ENCODE results near the gene CHD6. TPM values are rescaled to one million over a fixed set of nuclear protein-coding genes. Genes with fewer than 3 reads are reported as not detected.

Gene CHD6
- polyA plus RNA-seq, 3 donors, result 44.6 to 53.8 (median 47.4) TPM

GRCh38 chr20:41621971-41622370, 3.8 kb upstream of the CHD6 start:
- no peak for DNase-seq (ENCODE audit: low read depth in 3 of 3, low spot score in 2 of 3)

- DNase-seq (ENCODE audit: low read depth in 3 of 3, low spot score in 2 of 3), result no peak
Measured at GRCh38 chr20:41621421-41621820, 3.2 kb upstream of the CHD6 start.

GRCh38 chr20:41619360-41620100, 1.4 kb upstream of the CHD6 start:
- DNase-seq (ENCODE audit: low read depth in 3 of 3, low spot score in 2 of 3), result no peak

- peak in 1 of 3 donors; percentile 14 for DNase-seq (ENCODE audit: low read depth in 3 of 3, low spot score in 2 of 3)
Measured at GRCh38 chr20:41618807-41619311, 682 bp upstream of the CHD6 start.

- DNase-seq (ENCODE audit: low read depth in 3 of 3, low spot score in 2 of 3), result peak in 2 of 3 donors; percentile 2 to 7
Measured at GRCh38 chr20:41617059-41617901, 897 bp downstream of the CHD6 start.

GRCh38 chr20:41616228-41616627, 1.9 kb downstream of the CHD6 start:
- no peak for DNase-seq (ENCODE audit: low read depth in 3 of 3, low spot score in 2 of 3)

- DNase-seq (ENCODE audit: low read depth in 3 of 3, low spot score in 2 of 3), result no peak
Measured at GRCh38 chr20:41615676-41616075, 2.5 kb downstream of the CHD6 start.

- DNase-seq (ENCODE audit: low read depth in 3 of 3, low spot score in 2 of 3), result no peak
Measured at GRCh38 chr20:41615110-41615509, 3.1 kb downstream of the CHD6 start.

- no peak for DNase-seq (ENCODE audit: low read depth in 3 of 3, low spot score in 2 of 3)
Measured at GRCh38 chr20:41613321-41613720, 4.9 kb downstream of the CHD6 start.

GRCh38 chr20:41609474-41609873, 8.7 kb downstream of the CHD6 start:
- DNase-seq (ENCODE audit: low read depth in 3 of 3, low spot score in 2 of 3), result no peak

- no peak for DNase-seq (ENCODE audit: low read depth in 3 of 3, low spot score in 2 of 3)
Measured at GRCh38 chr20:41608606-41609005, 9.6 kb downstream of the CHD6 start.

GRCh38 chr20:41607791-41608190, 10.4 kb downstream of the CHD6 start:
- DNase-seq (ENCODE audit: low read depth in 3 of 3, low spot score in 2 of 3), result no peak

GRCh38 chr20:41604002-41604401, 14.2 kb downstream of the CHD6 start:
- no peak for DNase-seq (ENCODE audit: low read depth in 3 of 3, low spot score in 2 of 3)

GRCh38 chr20:41601742-41602141, 16.4 kb downstream of the CHD6 start:
- DNase-seq (ENCODE audit: low read depth in 3 of 3, low spot score in 2 of 3), result no peak

- no peak for DNase-seq (ENCODE audit: low read depth in 3 of 3, low spot score in 2 of 3)
Measured at GRCh38 chr20:41600926-41601631, 17.1 kb downstream of the CHD6 start.

GRCh38 chr20:41599699-41600104, 18.5 kb downstream of the CHD6 start:
- no peak for DNase-seq (ENCODE audit: low read depth in 3 of 3, low spot score in 2 of 3)

GRCh38 chr20:41598719-41599118, 19.5 kb downstream of the CHD6 start:
- no peak for DNase-seq (ENCODE audit: low read depth in 3 of 3, low spot score in 2 of 3)

- no peak for DNase-seq (ENCODE audit: low read depth in 3 of 3, low spot score in 2 of 3)
Measured at GRCh38 chr20:41594514-41595322, 23.5 kb downstream of the CHD6 start.

GRCh38 chr20:41592516-41593216, 25.5 kb downstream of the CHD6 start:
- no peak for DNase-seq (ENCODE audit: low read depth in 3 of 3, low spot score in 2 of 3)

- no peak for DNase-seq (ENCODE audit: low read depth in 3 of 3, low spot score in 2 of 3)
Measured at GRCh38 chr20:41587956-41588355, 30.2 kb downstream of the CHD6 start.

Data from right renal cortex interstitium (tissue), 3 donors.